Endothelial cell (in vitro differentiated cells): Measurements from ENCODE around the gene ANKMY1. TPM values are rescaled to one million over a fixed set of nuclear protein-coding genes. Genes with fewer than 3 reads are reported as not detected.

Experiments
- DNase-seq: peaks from one replicate; pipeline ENCODE4 v3.0.0; 2021; ENCODE audit warnings: low spot score
- H3K27ac Mint-ChIP-seq: one replicate; pipeline ENCODE4 v1.8.0; 2021; ENCODE audit warnings: mixed read lengths, inconsistent platforms; ENCODE audit not compliant: unreplicated experiment
- H3K27me3 Mint-ChIP-seq: one replicate; pipeline ENCODE4 v1.8.0; 2021; ENCODE audit warnings: mild to moderate bottlenecking, moderate library complexity, mixed read lengths, inconsistent platforms; ENCODE audit not compliant: unreplicated experiment
- H3K36me3 Mint-ChIP-seq: one replicate; pipeline ENCODE4 v1.8.0; 2021; ENCODE audit warnings: mild to moderate bottlenecking, low read depth, mixed read lengths, inconsistent platforms; ENCODE audit not compliant: unreplicated experiment
- H3K4me1 Mint-ChIP-seq: one replicate; pipeline ENCODE4 v1.8.0; 2021; ENCODE audit warnings: mild to moderate bottlenecking, mixed read lengths, inconsistent platforms; ENCODE audit not compliant: unreplicated experiment
- H3K4me3 Mint-ChIP-seq: one replicate; pipeline ENCODE4 v1.8.0; 2021; ENCODE audit warnings: mild to moderate bottlenecking, mixed read lengths, inconsistent platforms; ENCODE audit not compliant: unreplicated experiment
- H3K9me3 Mint-ChIP-seq: one replicate; pipeline ENCODE4 v1.8.0; 2021; ENCODE audit warnings: mixed read lengths, inconsistent platforms; ENCODE audit not compliant: unreplicated experiment
- total RNA-seq: library from RNA; stranded (reverse); fragmentation: NEBNext Ultra II Directional; extraction: Animal tissue kit (Norgen Biotek cat#: 25700); gene quantifications from one replicate; pipeline ENCODE4 v1.2.1, GENCODE V29; 2021; ENCODE audit not compliant: unreplicated experiment
- TF ChIP-seq, protein P1 (sequence below): fragments of 200-600 bp; sonication (generic); IDR thresholded peaks from one replicate; pipeline ENCODE4 v1.5.0; 2021; ENCODE audit warnings: antibody characterized with exemption; ENCODE audit not compliant: unreplicated experiment

Gene ANKMY1
- total RNA-seq, 1 donor from 2014 or later = 5.6 TPM

DNA sequence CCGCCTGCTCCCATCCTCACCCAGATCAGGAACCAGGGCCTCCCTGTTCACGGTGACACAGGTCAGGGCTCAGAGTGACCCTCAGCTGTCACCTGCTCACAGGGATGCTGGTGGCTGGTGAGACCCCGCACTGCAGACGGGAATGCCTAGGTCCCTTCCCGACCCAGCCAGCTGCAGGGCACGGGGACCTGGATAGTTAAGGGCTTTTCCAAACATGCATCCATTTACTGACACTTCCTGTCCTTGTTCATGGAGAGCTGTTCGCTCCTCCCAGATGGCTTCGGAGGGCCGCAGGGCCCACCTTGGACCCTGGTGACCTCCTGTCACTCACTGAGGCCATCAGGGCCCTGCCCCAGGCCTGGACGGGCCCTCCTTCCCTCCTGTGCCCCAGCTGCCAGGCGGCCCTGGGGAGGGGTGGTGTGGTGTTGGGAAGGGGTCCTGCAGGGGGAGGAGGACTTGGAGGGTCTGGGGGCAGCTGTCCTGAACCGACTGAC is 90.6 kb downstream of the ANKMY1 start:
- H3K4me3 Mint-ChIP-seq = no peak overlapping the region
- DNase-seq = no peak
- H3K27ac Mint-ChIP-seq = no peak overlapping the region
- H3K4me1 Mint-ChIP-seq = peaks cover 7% of the 10 kb centered on the region
- H3K9me3 Mint-ChIP-seq = no peaks in the 10 kb centered on the region
- H3K36me3 Mint-ChIP-seq = no peaks in the 10 kb centered on the region
- peaks cover 6% of the 10 kb centered on the region for H3K27me3 Mint-ChIP-seq
- TF ChIP-seq, protein P1, sequence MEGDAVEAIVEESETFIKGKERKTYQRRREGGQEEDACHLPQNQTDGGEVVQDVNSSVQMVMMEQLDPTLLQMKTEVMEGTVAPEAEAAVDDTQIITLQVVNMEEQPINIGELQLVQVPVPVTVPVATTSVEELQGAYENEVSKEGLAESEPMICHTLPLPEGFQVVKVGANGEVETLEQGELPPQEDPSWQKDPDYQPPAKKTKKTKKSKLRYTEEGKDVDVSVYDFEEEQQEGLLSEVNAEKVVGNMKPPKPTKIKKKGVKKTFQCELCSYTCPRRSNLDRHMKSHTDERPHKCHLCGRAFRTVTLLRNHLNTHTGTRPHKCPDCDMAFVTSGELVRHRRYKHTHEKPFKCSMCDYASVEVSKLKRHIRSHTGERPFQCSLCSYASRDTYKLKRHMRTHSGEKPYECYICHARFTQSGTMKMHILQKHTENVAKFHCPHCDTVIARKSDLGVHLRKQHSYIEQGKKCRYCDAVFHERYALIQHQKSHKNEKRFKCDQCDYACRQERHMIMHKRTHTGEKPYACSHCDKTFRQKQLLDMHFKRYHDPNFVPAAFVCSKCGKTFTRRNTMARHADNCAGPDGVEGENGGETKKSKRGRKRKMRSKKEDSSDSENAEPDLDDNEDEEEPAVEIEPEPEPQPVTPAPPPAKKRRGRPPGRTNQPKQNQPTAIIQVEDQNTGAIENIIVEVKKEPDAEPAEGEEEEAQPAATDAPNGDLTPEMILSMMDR = no peak

GRCh38 chr2:240466579-240467148 is 91.1 kb downstream of the ANKMY1 start:
- DNase-seq = no peak
- H3K36me3 Mint-ChIP-seq = no peaks in the 10 kb centered on the region
- peaks cover 7% of the 10 kb centered on the region for H3K4me1 Mint-ChIP-seq
- H3K9me3 Mint-ChIP-seq = no peaks in the 10 kb centered on the region
- peaks cover 6% of the 10 kb centered on the region for H3K27me3 Mint-ChIP-seq
- TF ChIP-seq, protein P1 = no peak
- no peak overlapping the region for H3K4me3 Mint-ChIP-seq
- H3K27ac Mint-ChIP-seq = no peak overlapping the region

DNA sequence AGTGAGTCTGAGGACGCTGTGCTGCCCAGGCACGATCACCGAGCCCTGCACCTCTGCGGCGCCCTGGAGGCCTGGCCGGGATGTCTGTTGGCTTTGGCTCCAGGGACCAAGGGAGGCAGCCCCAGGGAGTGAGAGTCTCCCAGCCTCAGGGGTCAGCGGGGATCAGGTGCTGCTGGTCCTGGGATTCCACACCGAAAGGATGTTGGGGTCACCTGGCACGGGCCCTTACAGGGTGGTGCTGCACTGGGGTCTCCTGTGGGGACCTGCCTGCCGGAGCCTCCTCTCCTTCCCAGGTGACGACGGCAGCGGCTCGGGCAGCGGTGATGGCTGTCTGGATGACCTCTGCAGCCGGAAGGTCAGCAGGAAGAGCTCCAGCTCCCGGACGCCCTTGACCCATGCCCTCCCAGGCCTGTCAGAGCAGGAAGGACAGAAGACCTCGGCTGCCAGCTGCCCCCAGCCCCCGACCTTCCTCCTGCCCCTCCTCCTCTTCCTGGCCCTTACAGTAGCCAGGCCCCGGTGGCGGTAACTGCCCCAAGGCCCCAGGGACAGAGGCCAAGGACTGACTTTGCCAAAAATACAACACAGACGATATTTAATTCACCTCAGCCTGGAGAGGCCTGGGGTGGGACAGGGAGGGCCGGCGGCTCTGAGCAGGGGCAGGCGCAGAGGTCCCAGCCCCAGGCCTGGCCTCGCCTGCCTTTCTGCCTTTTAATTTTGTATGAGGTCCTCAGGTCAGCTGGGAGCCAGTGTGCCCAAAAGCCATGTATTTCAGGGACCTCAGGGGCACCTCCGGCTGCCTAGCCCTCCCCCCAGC is 91.8 kb downstream of the ANKMY1 start:
- DNase-seq = peak; percentile 4
- H3K27ac Mint-ChIP-seq = no peak overlapping the region

GRCh38 chr2:240465268-240465764 is 92.5 kb downstream of the ANKMY1 start:
- H3K9me3 Mint-ChIP-seq = no peaks in the 10 kb centered on the region
- peaks cover 9% of the 10 kb centered on the region for H3K27me3 Mint-ChIP-seq
- no peak for DNase-seq

More for the DNA sequence above, 91.8 kb downstream of the ANKMY1 start:
- TF ChIP-seq, protein P1 = no peak
- Mint-ChIP-seq H3K27me3 (peaks cover 6% of the 10 kb centered on the region), H3K9me3 (no peaks in the 10 kb centered on the region), H3K36me3 (no peaks in the 10 kb centered on the region), H3K4me1 (peaks cover 7% of the 10 kb centered on the region), H3K4me3 (no peak overlapping the region)

More at GRCh38 chr2:240465268-240465764, 92.5 kb downstream of the ANKMY1 start:
- Mint-ChIP-seq H3K36me3 (no peaks in the 10 kb centered on the region), H3K4me3 (no peak overlapping the region), H3K4me1 (peaks cover 2% of the 10 kb centered on the region), H3K27ac (no peak overlapping the region)
- TF ChIP-seq, protein P1 = no peak
